Measurements from ENCODE around the gene ANKMY2. TPM values are rescaled to one million over a fixed set of nuclear protein-coding genes. Genes with fewer than 3 reads are reported as not detected.

ANKMY2 gene
- total and polyA plus RNA-seq, 9 donors: 9.9 to 26.5 (median 21.7) TPM

GRCh38 chr7:16550671-16551070, 94.9 kb downstream of the ANKMY2 start:
- Histone ChIP-seq H3K36me3 (no peaks in the 10 kb centered on the region), H3K4me3 (no peak overlapping the region), H3K4me1 (ENCODE audit: insufficient read depth) (no peaks in the 10 kb centered on the region), H3K9me3 (no peaks in the 10 kb centered on the region), H3K27ac (no peak overlapping the region), H3K27me3 (no peaks in the 10 kb centered on the region)
- TF ChIP-seq POLR2A (IDR thresholded peaks at IDR 0.05): no peak
- no peak for TF ChIP-seq CTCF (IDR thresholded peaks at IDR 0.05)
- intact Hi-C loops (cut with DNase I): loop anchor here in 1 of 4 donors (10.0 kb wide), 1 partner anchor 466 kb away; no protein-coding TSS in a partner anchor
- no peak for DNase-seq
- WGBS, 3 donors: 78 to 88% (median 87%) methylated on average over 1 of the region's 1 CpG

Other genes starting within 250 kb of the ANKMY2 start
- 1 to 10 TPM; 2.9 to 5.2 (median 3.7) TPM for gene CRPPA, start 224.2 kb downstream of the ANKMY2 start, total RNA-seq
- gene CRPPA, start 224.2 kb downstream of the ANKMY2 start, polyA plus RNA-seq: 1 to 10 TPM in 1 of 2 donors, under 1 TPM in 1; 0.68 to 1.7 TPM
- gene SOSTDC1, start 180.0 kb downstream of the ANKMY2 start, total RNA-seq: 10 to 100 TPM in 1 of 7 donors, 1 to 10 TPM in 1, under 1 TPM in 4, not detected in 1; 0.33 to 10.3 (median 0.81) TPM
- gene SOSTDC1, start 180.0 kb downstream of the ANKMY2 start, polyA plus RNA-seq: under 1 TPM; 0.12 to 0.58 TPM
- not detected for gene LRRC72, start 118.9 kb downstream of the ANKMY2 start, total RNA-seq
- not detected for gene LRRC72, start 118.9 kb downstream of the ANKMY2 start, polyA plus RNA-seq
- 10 to 100 TPM; 17.2 to 41.0 (median 22.5) TPM for gene BZW2, start 427 bp upstream of the ANKMY2 start, total RNA-seq
- gene BZW2, start 427 bp upstream of the ANKMY2 start, polyA plus RNA-seq: 10 to 100 TPM; 18.6 to 23.2 TPM
- gene TSPAN13, start 108.0 kb upstream of the ANKMY2 start, total RNA-seq: 10 to 100 TPM in 1 of 7 donors, 1 to 10 TPM in 5, under 1 TPM in 1; 0.72 to 23.4 (median 3.7) TPM
- gene TSPAN13, start 108.0 kb upstream of the ANKMY2 start, polyA plus RNA-seq: 1 to 10 TPM; 4.2 to 8.1 TPM
- gene AGR2, start 159.2 kb upstream of the ANKMY2 start, total RNA-seq: 10 to 100 TPM in 1 of 7 donors, 1 to 10 TPM in 4, not detected in 2; 1.3 to 64.3 (median 4.6) TPM
- under 1 TPM in 1 of 2 donors, not detected in 1; 0.07 TPM for gene AGR2, start 159.2 kb upstream of the ANKMY2 start, polyA plus RNA-seq
- gene AGR3, start 236.2 kb upstream of the ANKMY2 start, total RNA-seq: 10 to 100 TPM in 1 of 7 donors, 1 to 10 TPM in 4, not detected in 2; 2.0 to 57.2 (median 2.5) TPM
- under 1 TPM in 1 of 2 donors, not detected in 1; 0.12 TPM for gene AGR3, start 236.2 kb upstream of the ANKMY2 start, polyA plus RNA-seq

All from ovary (tissue), 9 donors.